Measurements from ENCODE around the gene FOSL2.
A peak's percentile ranks its signal among the peaks of the same experiment; 100 is the strongest.

FOSL2 gene

GRCh38 chr2:28435241-28435640 is 42.6 kb downstream of the FOSL2 start:
- DNase-seq, result no peak

- DNase-seq, result no peak
Measured at GRCh38 chr2:28435814-28436351, 43.2 kb downstream of the FOSL2 start.

- no peak for DNase-seq
Measured at GRCh38 chr2:28436525-28437051, 43.9 kb downstream of the FOSL2 start.

GRCh38 chr2:28437149-28437835 is 44.6 kb downstream of the FOSL2 start:
- peak; percentile 29 for DNase-seq

- no peak for DNase-seq
Measured at GRCh38 chr2:28437918-28438317, 45.3 kb downstream of the FOSL2 start.

- DNase-seq, result no peak
Measured at GRCh38 chr2:28438532-28439063, 45.9 kb downstream of the FOSL2 start.

- DNase-seq, result no peak
Measured at GRCh38 chr2:28439127-28439526, 46.5 kb downstream of the FOSL2 start.

GRCh38 chr2:28439763-28440162 is 47.1 kb downstream of the FOSL2 start:
- DNase-seq, result no peak

GRCh38 chr2:28442328-28442727 is 49.7 kb downstream of the FOSL2 start:
- DNase-seq, result no peak

GRCh38 chr2:28444956-28445355 is 52.3 kb downstream of the FOSL2 start:
- no peak for DNase-seq

GRCh38 chr2:28445448-28446258 is 53.0 kb downstream of the FOSL2 start:
- no peak for DNase-seq

GRCh38 chr2:28446531-28446930 is 53.9 kb downstream of the FOSL2 start:
- DNase-seq, result no peak

- DNase-seq, result no peak
Measured at GRCh38 chr2:28447086-28447485, 54.4 kb downstream of the FOSL2 start.

- DNase-seq, result peak; percentile 91
Measured at GRCh38 chr2:28447943-28448792, 55.5 kb downstream of the FOSL2 start.

- DNase-seq, result no peak
Measured at GRCh38 chr2:28448793-28449100, 56.1 kb downstream of the FOSL2 start.

GRCh38 chr2:28449126-28449487 is 56.4 kb downstream of the FOSL2 start:
- no peak for DNase-seq

- no peak for DNase-seq
Measured at GRCh38 chr2:28449488-28450395, 57.1 kb downstream of the FOSL2 start.

GRCh38 chr2:28450901-28451565 is 58.4 kb downstream of the FOSL2 start:
- no peak for DNase-seq

GRCh38 chr2:28451793-28452533 is 59.3 kb downstream of the FOSL2 start:
- DNase-seq, result no peak

GRCh38 chr2:28452534-28453081 is 60.0 kb downstream of the FOSL2 start:
- DNase-seq, result no peak
